Activated naive CD4-positive, alpha-beta T cell treated with anti-CD3 and anti-CD28 coated beads, Interleukin-2, amount 50 U/mL, for 72 hours (primary cell): Measurements from ENCODE around the gene AMOT. TPM values are rescaled to one million over a fixed set of nuclear protein-coding genes. Genes with fewer than 3 reads are reported as not detected.

Experiments
- total RNA-seq, 2 donors: library from RNA; stranded (reverse); gene quantifications; one replicate each; pipeline ENCODE4 v1.2.3, GENCODE V29; 2022

AMOT gene
- total RNA-seq, 2 donors from 2014 or later, result 1.3 to 2.3 TPM

Other genes starting within 250 kb of the AMOT start
- under 1 TPM; 0.14 TPM for gene LHFPL1, start 160.9 kb downstream of the AMOT start, total RNA-seq